Gastrocnemius medialis (tissue), 4 donors: ENCODE results near the gene VCAN. TPM values are rescaled to one million over a fixed set of nuclear protein-coding genes. Genes with fewer than 3 reads are reported as not detected.

Source experiments
- ATAC-seq, 2 donors: fragments of 150-250 bp; one replicate each; pipeline ENCODE4 v1.9.1; 2016
- DNase-seq, 2 donors: peaks; one replicate each; pipeline ENCODE4 v3.0.0-alpha.2; 2019
- H3K27ac ChIP-seq, 4 donors: fragments of 200-600 bp; sonication (generic); 1 replicate in 1 of 4; 2 replicates in 3 of 4; pipeline ENCODE4 v1.5.1; 2016 to 2018; ENCODE audit warnings: mild to moderate bottlenecking in 2 of 4, moderate library complexity in 1 of 4
- H3K27me3 ChIP-seq, 3 donors: fragments of 200-600 bp; sonication (generic) in 2 of 3; 1 replicate in 1 of 3; 2 replicates in 2 of 3; pipeline versions ENCODE4 v1.5.1 to v1.6.0; 2016 to 2019; ENCODE audit warnings: mild to moderate bottlenecking in 1 of 3, moderate library complexity in 1 of 3
- H3K36me3 ChIP-seq, 2 donors: fragments of 200-600 bp; sonication (generic) in 1 of 2; one replicate each; pipeline ENCODE4 v1.5.1; 2017 to 2018
- H3K4me1 ChIP-seq, 2 donors: fragments of 200-600 bp; sonication (generic) in 1 of 2; one replicate each; pipeline ENCODE4 v1.5.1; 2016 to 2017; ENCODE audit warnings: mild to moderate bottlenecking in 2 of 2
- H3K4me3 ChIP-seq, 4 donors: fragments of 200-600 bp; sonication (generic) in 3 of 4; 1 replicate in 1 of 4; 2 replicates in 3 of 4; pipeline ENCODE4 v1.5.1; 2016 to 2019; ENCODE audit warnings: mild to moderate bottlenecking in 2 of 4
- H3K9me3 ChIP-seq, 3 donors: fragments of 200-600 bp; sonication (generic) in 2 of 3; 1 replicate in 1 of 3; 2 replicates in 2 of 3; pipeline ENCODE4 v1.5.1; 2016 to 2019
- POLR2A ChIP-seq, 2 donors: fragments of 450-650 bp; IDR thresholded peaks; one replicate each; pipeline ENCODE4 v1.6.1; 2017; ENCODE audit warnings: antibody characterized with exemption in 2 of 2, mild to moderate bottlenecking in 2 of 2, moderate library complexity in 2 of 2
- in situ Hi-C, 4 donors: fragments of 200-750 bp; cut with MboI; loops; one replicate each; pipeline versions ENCODE4 v1.15.0 to v1.8.0; 2017; ENCODE audit warnings: low sequenced_read_pairs in 4 of 4
- intact Hi-C: fragments of 100-400 bp; cut with DNase I; formaldehyde crosslinking; loops from one replicate; pipeline ENCODE4 v1.15.1; 2023; ENCODE audit warnings: low total_unique reads
- total RNA-seq, 4 donors: library from RNA; depleted of rRNA; stranded (reverse); fragments of >200 nt; gene quantifications; one replicate each; pipeline versions ENCODE4 v1.1.0 to v1.2.3, GENCODE V29; 2016
- TF ChIP-seq, protein P1 (sequence below), 5 experiments: fragments of 450-650 bp in 3 of 5; fragments of 200-600 bp in 2 of 5; sonication (generic) in 2 of 5; IDR thresholded peaks in 4 of 5; conservative IDR thresholded peaks in 1 of 5; 1 replicate in 4 of 5; 2 replicates in 1 of 5; pipeline ENCODE4 v1.5.1; 2016 to 2019; ENCODE audit warnings: antibody characterized with exemption in 5 of 5, mild to moderate bottlenecking in 3 of 5, moderate library complexity in 3 of 5

VCAN gene
- total RNA-seq, 4 donors from 2014 or later, result 5.9 to 29.9 (median 17.4) TPM

DNA sequence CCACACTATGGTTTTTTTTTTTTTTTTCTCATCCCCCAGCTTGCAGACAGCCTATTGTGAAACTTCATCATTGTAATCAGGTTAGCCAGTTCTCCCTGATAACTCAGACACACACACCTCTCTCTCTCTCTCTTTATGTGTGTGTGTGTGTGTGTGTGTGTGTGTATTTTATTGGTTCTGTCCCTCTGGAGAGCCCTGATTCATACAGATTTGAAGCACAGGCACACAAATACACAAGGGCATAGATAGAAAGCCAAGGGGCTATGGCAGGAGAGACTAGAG is 20.6 kb upstream of the VCAN start:
- Histone ChIP-seq H3K27ac (no peak overlapping the region), H3K4me3 (no peak overlapping the region), H3K4me1 (no peaks in the 10 kb centered on the region), H3K36me3 (no peaks in the 10 kb centered on the region), H3K9me3 (no peaks in the 10 kb centered on the region), H3K27me3 (no peaks in the 10 kb centered on the region)
- intact Hi-C loops (no loop called here), in situ Hi-C loops (loop anchor here in 1 of 4 donors (25.0 kb wide), 1 partner anchor 1089 kb away; no protein-coding TSS in a partner anchor)
- ATAC-seq (no peak), DNase-seq (no peak)
- no peak for TF ChIP-seq POLR2A (IDR thresholded peaks at IDR 0.05)
- TF ChIP-seq, protein P1, sequence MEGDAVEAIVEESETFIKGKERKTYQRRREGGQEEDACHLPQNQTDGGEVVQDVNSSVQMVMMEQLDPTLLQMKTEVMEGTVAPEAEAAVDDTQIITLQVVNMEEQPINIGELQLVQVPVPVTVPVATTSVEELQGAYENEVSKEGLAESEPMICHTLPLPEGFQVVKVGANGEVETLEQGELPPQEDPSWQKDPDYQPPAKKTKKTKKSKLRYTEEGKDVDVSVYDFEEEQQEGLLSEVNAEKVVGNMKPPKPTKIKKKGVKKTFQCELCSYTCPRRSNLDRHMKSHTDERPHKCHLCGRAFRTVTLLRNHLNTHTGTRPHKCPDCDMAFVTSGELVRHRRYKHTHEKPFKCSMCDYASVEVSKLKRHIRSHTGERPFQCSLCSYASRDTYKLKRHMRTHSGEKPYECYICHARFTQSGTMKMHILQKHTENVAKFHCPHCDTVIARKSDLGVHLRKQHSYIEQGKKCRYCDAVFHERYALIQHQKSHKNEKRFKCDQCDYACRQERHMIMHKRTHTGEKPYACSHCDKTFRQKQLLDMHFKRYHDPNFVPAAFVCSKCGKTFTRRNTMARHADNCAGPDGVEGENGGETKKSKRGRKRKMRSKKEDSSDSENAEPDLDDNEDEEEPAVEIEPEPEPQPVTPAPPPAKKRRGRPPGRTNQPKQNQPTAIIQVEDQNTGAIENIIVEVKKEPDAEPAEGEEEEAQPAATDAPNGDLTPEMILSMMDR (IDR thresholded peaks at IDR 0.05 in 4 of 5, conservative IDR thresholded peaks at IDR 0.05 in 1 of 5), result no peak

DNA sequence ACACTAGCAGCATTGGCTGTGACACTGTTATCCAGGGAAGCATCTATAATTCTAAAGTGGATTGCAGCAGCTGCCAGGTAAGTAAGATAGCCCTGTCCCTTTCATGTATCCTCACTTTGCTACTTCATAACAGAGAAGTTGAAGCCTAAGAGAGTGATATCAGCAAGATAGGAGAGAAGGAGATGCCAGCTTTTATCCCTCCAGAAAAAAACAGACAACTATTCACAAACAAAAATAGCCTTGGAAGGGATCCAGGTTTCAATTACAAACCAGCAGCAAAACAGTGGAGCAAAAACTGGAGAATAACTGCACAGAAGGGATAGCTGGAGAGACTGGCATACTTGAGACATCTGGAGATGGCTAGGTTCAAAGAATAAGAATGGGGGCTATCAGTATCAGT is 19.6 kb upstream of the VCAN start:
- TF ChIP-seq POLR2A (IDR thresholded peaks at IDR 0.05), result no peak
- TF ChIP-seq, protein P1 (IDR thresholded peaks at IDR 0.05 in 4 of 5, conservative IDR thresholded peaks at IDR 0.05 in 1 of 5), result no peak
- in situ Hi-C loops, result loop anchor here in 1 of 4 donors (25.0 kb wide), 1 partner anchor 1090 kb away; no protein-coding TSS in a partner anchor
- Histone ChIP-seq H3K27ac (no peak overlapping the region), H3K4me1 (no peaks in the 10 kb centered on the region), H3K36me3 (no peaks in the 10 kb centered on the region), H3K4me3 (no peak overlapping the region), H3K9me3 (no peaks in the 10 kb centered on the region), H3K27me3 (no peaks in the 10 kb centered on the region)
- intact Hi-C loops, result no loop called here
- DNase-seq (no peak), ATAC-seq (no peak)

DNA sequence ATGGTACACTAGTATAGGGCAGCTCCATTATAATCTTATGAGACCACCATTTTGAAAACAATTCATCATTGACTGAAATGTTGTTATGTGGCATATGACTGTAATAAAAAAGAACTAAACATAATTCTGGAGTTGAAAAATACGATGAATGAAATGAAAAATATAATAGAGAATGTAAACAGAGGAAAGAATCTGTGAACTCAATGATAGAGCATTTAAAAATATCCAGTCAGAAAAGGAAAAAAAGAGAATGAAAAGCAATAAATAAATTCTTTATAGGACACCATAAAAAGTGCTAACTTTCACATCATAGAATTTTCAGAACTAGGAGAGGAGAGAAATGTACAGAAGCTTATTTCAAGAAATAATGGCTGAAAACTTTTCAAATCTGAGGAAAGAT is 17.6 kb upstream of the VCAN start:
- DNase-seq (no peak), ATAC-seq (no peak)
- H3K9me3 ChIP-seq, result no peaks in the 10 kb centered on the region
- no peaks in the 10 kb centered on the region for H3K36me3 ChIP-seq
- no peak for TF ChIP-seq POLR2A (IDR thresholded peaks at IDR 0.05)
- TF ChIP-seq, protein P1 (IDR thresholded peaks at IDR 0.05 in 4 of 5, conservative IDR thresholded peaks at IDR 0.05 in 1 of 5), result no peak
- in situ Hi-C loops, result loop anchor here in 1 of 4 donors (25.0 kb wide), 1 partner anchor 1092 kb away; no protein-coding TSS in a partner anchor
- intact Hi-C loops, result no loop called here
- H3K4me1 ChIP-seq, result no peaks in the 10 kb centered on the region
- H3K27me3 ChIP-seq, result no peaks in the 10 kb centered on the region
- H3K27ac ChIP-seq, result no peak overlapping the region
- H3K4me3 ChIP-seq, result no peak overlapping the region

DNA sequence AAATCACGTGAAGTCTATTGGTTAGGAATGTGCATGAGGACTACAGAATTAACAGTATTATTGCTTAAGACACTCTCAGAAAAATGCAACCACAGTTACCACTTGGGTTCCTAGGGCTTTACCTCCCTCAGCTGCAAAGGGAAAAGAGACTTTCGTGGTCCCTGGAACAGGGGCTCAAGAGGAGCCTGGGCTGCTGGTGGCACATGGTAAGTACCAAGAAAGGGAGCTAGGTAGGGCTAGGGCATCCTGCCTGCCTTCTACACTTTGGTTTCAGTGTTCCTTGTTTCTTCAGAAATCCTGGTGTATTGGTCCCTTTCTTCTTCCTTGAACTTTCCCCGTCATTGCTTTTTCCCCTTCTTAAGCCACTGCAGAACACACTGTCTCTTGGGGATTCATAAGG is 7.3 kb upstream of the VCAN start:
- H3K27ac ChIP-seq, result no peak overlapping the region
- in situ Hi-C loops, result loop anchor here in 1 of 4 donors (25.0 kb wide), 1 partner anchor 1102 kb away; no protein-coding TSS in a partner anchor

More for the DNA sequence above, 7.3 kb upstream of the VCAN start:
- ATAC-seq (no peak), DNase-seq (no peak)
- Histone ChIP-seq H3K4me1 (no peaks in the 10 kb centered on the region), H3K27me3 (peaks cover 0 to 11% (median 11%) of the 10 kb centered on the region in 3 donors), H3K9me3 (no peaks in the 10 kb centered on the region), H3K36me3 (no peaks in the 10 kb centered on the region), H3K4me3 (no peak overlapping the region)
- TF ChIP-seq, protein P1 (IDR thresholded peaks at IDR 0.05 in 4 of 5, conservative IDR thresholded peaks at IDR 0.05 in 1 of 5), result no peak
- no peak for TF ChIP-seq POLR2A (IDR thresholded peaks at IDR 0.05)
- intact Hi-C loops, result no loop called here
